ENCODE measurements around the gene TNPO3. TPM values are rescaled to one million over a fixed set of nuclear protein-coding genes. Genes with fewer than 3 reads are reported as not detected.

Gene TNPO3
- total and polyA plus RNA-seq, 2 of the 4 experiments (the other 2 are of a cell fraction), result 24.2 to 77.2 TPM

GRCh38 chr7:128985660-128986059 lies 69.3 kb downstream of the TNPO3 start:
- Histone ChIP-seq H3K36me3 (ENCODE audit: control insufficient read depth, insufficient read depth, low read length) (peaks cover 33% of the 10 kb centered on the region), H3K23ac (ENCODE audit: low read depth, low read length) (no peak overlapping the region), H3K4ac (ENCODE audit: low read depth, low read length) (no peak overlapping the region), H3K4me1 (ENCODE audit: control insufficient read depth, insufficient read depth, low read length) (no peaks in the 10 kb centered on the region), H4K91ac (ENCODE audit: insufficient read depth, low read depth, low read length) (no peak overlapping the region), H3K4me3 (ENCODE audit: insufficient read depth, low read depth, low read length) (no peak overlapping the region), H3K14ac (replicated peaks; ENCODE audit: low read depth, low read length) (no peak overlapping the region), H3K9me3 (ENCODE audit: control insufficient read depth, insufficient read depth, low read length) (no peaks in the 10 kb centered on the region), H2BK5ac (ENCODE audit: low read depth, low read length, poor library complexity, severe bottlenecking) (no peak overlapping the region), H2BK20ac (ENCODE audit: low read depth, low read length) (no peak overlapping the region), H4K20me1 (ENCODE audit: insufficient read depth, low read length) (no peaks in the 10 kb centered on the region), H3K18ac (ENCODE audit: low read depth, low read length) (no peak overlapping the region), H3K9ac (ENCODE audit: low read depth, low read length) (no peak overlapping the region), H3K56ac (ENCODE audit: extremely low read depth, insufficient read depth, low read length) (no peak overlapping the region), H2AK9ac (replicated peaks; ENCODE audit: low read depth, low read length, poor library complexity) (no peak overlapping the region), H3K4me2 (ENCODE audit: low read depth, low read length) (no peak overlapping the region), H2BK15ac (ENCODE audit: low read depth, low read length) (no peak overlapping the region), H4K5ac (ENCODE audit: low read depth, low read length) (no peak overlapping the region), H3K79me1 (ENCODE audit: low read depth in 1 of 2, low read length in 2 of 2) (no peaks in the 10 kb centered on the region; a peak in 1 of 4 replicates), H3K27me3 (ENCODE audit: control insufficient read depth, insufficient read depth, low read length) (no peaks in the 10 kb centered on the region), H2AFZ (replicated peaks; ENCODE audit: low read length, poor library complexity) (no peak overlapping the region), H2AK5ac (ENCODE audit: low read depth, low read length) (no peak overlapping the region), H4K8ac (ENCODE audit: low read depth in 2 of 2, low read length in 2 of 2) (no peak overlapping the region), H3K9me1 (ENCODE audit: insufficient read depth, low read length) (no peaks in the 10 kb centered on the region), H2BK120ac (ENCODE audit: low read depth, low read length) (no peak overlapping the region), H3K27ac (ENCODE audit: insufficient read depth, low read length) (no peak overlapping the region)
- ATAC-seq (ENCODE audit: low read depth) (no peak), DNase-seq (no peak)
- TF ChIP-seq RAD21 (IDR thresholded peaks at IDR 0.05; ENCODE audit: low read length) (no peak), MXI1 (IDR thresholded peaks at IDR 0.05; ENCODE audit: borderline replicate concordance, low read depth, low read length) (no peak), CTCF (conservative IDR thresholded peaks at IDR 0.05; ENCODE audit: low read depth, low read length) (no peak), NFE2L2 (IDR thresholded peaks at IDR 0.05; ENCODE audit: low read depth, low read length) (no peak), SMC3 (IDR thresholded peaks at IDR 0.05; ENCODE audit: low read depth, low read length) (no peak), USF2 (IDR thresholded peaks at IDR 0.05; ENCODE audit: low read depth, low read length) (no peak), RCOR1 (IDR thresholded peaks at IDR 0.05; ENCODE audit: insufficient replicate concordance, low read length) (no peak), RFX5 (IDR thresholded peaks at IDR 0.05; ENCODE audit: low read depth, low read length) (no peak), ELK1 (IDR thresholded peaks at IDR 0.05; ENCODE audit: borderline replicate concordance, low read depth, low read length) (no peak), CEBPB (IDR thresholded peaks at IDR 0.05; ENCODE audit: low read depth, low read length) (no peak), CHD1 (IDR thresholded peaks at IDR 0.05; ENCODE audit: low read depth, low read length) (no peak)
- in situ Hi-C loops (cut with MboI; ENCODE audit: low sequenced_read_pairs) (no loop called here), dilution Hi-C loops (cut with HindIII; ENCODE audit: low sequenced_read_pairs, unreplicated experiment) (no loop called here), intact Hi-C loops (cut with micrococcal nuclease) (no loop called here)
- ChIA-PET POLR2A (ENCODE audit: unreplicated experiment) (no interaction called here), CTCF (no interaction called here)
- no TSS peak for BruUV-seq (replicated peaks)
